ENCODE measurements around the gene BNIPL. TPM values are rescaled to one million over a fixed set of nuclear protein-coding genes. Genes with fewer than 3 reads are reported as not detected.

Gene BNIPL
- total and polyA plus RNA-seq, 2 of the 13 experiments (the other 11 are each of a cell fraction or from before 2014, with no cell fraction given), result 0.40 to 1.1 TPM

- H3K4me1 ChIP-seq (ENCODE audit: insufficient read depth, low read length), result peaks cover 50% of the 10 kb centered on the region
- H3K9me3 ChIP-seq (ENCODE audit: low read length), result no peaks in the 10 kb centered on the region
- DNase-seq (ENCODE audit: low spot score) (peak; percentile 67), FAIRE-seq (no peak), ATAC-seq (peak; percentile 96)
- intact Hi-C loops (cut with micrococcal nuclease; ENCODE audit: unreplicated experiment) (loop anchor here (2.0 kb wide), 1 partner anchor 47 kb away; no protein-coding TSS in a partner anchor), in situ Hi-C loops (cut with HindIII; ENCODE audit: extremely low pct_ligation_motif_present, low pct_unique_long_range_greater_than_20kb) (no loop called here)
- peak within 1 kb of the TSS; percentile 56 for H3K27ac ChIP-seq (ENCODE audit: extremely low read length, insufficient read depth, low read length)
- 0 out of 5 replicates have a peak, but pooled peaks cover 0 to 3% of the 10 kb centered on the region in 2 experiments for H3K27me3 ChIP-seq (ENCODE audit: control insufficient read depth in 1 of 2, insufficient read depth in 2 of 2, low read length in 2 of 2)
- ChIA-PET POLR2A (interaction anchor here (1.2 to 3.6 kb wide), 4 partner anchors 10 to 46 kb away, joined by 3 to 23 read pairs (median 5); partner anchors contain the start of gene C1orf56), CTCF (ENCODE audit: low intra/inter-chr PET ratio, low total read pairs) (interaction anchor here (0.7 kb wide), 1 partner anchor 80 kb away, joined by 3 read pairs; no protein-coding TSS in a partner anchor)
- peak within 1 kb of the TSS; percentile 82 for H3K9ac ChIP-seq (ENCODE audit: insufficient read depth, low read depth, low read length)
- H3K4me2 ChIP-seq (ENCODE audit: low read depth, low read length), result peak within 1 kb of the TSS; percentile 74
- peak within 1 kb of the TSS; percentile 35 for H2AFZ ChIP-seq (ENCODE audit: low read length)
- H4K20me1 ChIP-seq (ENCODE audit: insufficient read depth, low read length), result no peaks in the 10 kb centered on the region
- H3K79me2 ChIP-seq (ENCODE audit: insufficient read depth, low read length), result peaks cover 19% of the 10 kb centered on the region
- H3K4me3 ChIP-seq (replicated peaks in 1 of 3; ENCODE audit: insufficient read depth in 1 of 3, low read depth in 2 of 3, low read length in 3 of 3), result peak within 1 kb of the TSS; percentile 83 to 96 (median 88)
- WGBS (ENCODE audit: low lambda C conversion rate), result under 1% methylated on average over 26 of the region's 58 CpGs
- H3K36me3 ChIP-seq (replicated peaks in 1 of 2; ENCODE audit: control insufficient read depth in 1 of 2, insufficient read depth in 2 of 2, low read length in 2 of 2), result peaks cover 10 to 22% of the 10 kb centered on the region in 2 experiments
- BruUV-seq (replicated peaks), result no TSS peak
- no peak for TF ChIP-seq BRF2 (CRISPR knock-in tag; IDR thresholded peaks at IDR 0.05)
- TF ChIP-seq TSC22D2 (CRISPR knock-in tag; IDR thresholded peaks at IDR 0.05; ENCODE audit: borderline replicate concordance), result no peak
- TF ChIP-seq NR2F6 (IDR thresholded peaks at IDR 0.05), result no peak
- peak; percentile 50; the same call in 1 of the 2 replicates for TF ChIP-seq NR2F6 (CRISPR knock-in tag; IDR thresholded peaks at IDR 0.05)
- TF ChIP-seq ETS1 (CRISPR knock-in tag; IDR thresholded peaks at IDR 0.05), result no peak
- TF ChIP-seq ELF3 (CRISPR knock-in tag; IDR thresholded peaks at IDR 0.05), result peak; percentile 85
- TF ChIP-seq SP5 (CRISPR knock-in tag; IDR thresholded peaks at IDR 0.05; ENCODE audit: borderline replicate concordance, low read depth), result peak; percentile 59
- TF ChIP-seq KAT7 (CRISPR knock-in tag; IDR thresholded peaks at IDR 0.05; ENCODE audit: borderline replicate concordance), result peak; percentile 90; the same call in 1 of the 2 replicates
- no peak for TF ChIP-seq EHMT2 (IDR thresholded peaks at IDR 0.05; ENCODE audit: borderline replicate concordance, low read depth, low read length)
- no peak for TF ChIP-seq FOSL1 (CRISPR knock-in tag; IDR thresholded peaks at IDR 0.05; ENCODE audit: borderline replicate concordance)
- TF ChIP-seq TCF12 (IDR thresholded peaks at IDR 0.05), result no peak
- TF ChIP-seq TCF12 (CRISPR knock-in tag; IDR thresholded peaks at IDR 0.05), result no peak; the same call in 1 of the 2 replicates
- TF ChIP-seq NFYC (CRISPR knock-in tag; IDR thresholded peaks at IDR 0.05), result no peak
- no peak for TF ChIP-seq CREM (IDR thresholded peaks at IDR 0.05)
- no peak for TF ChIP-seq CREM (CRISPR knock-in tag; IDR thresholded peaks at IDR 0.05)
- TF ChIP-seq ZNF704 (CRISPR knock-in tag; IDR thresholded peaks at IDR 0.05; ENCODE audit: borderline replicate concordance), result no peak
- TF ChIP-seq FLYWCH1 (CRISPR knock-in tag; IDR thresholded peaks at IDR 0.05), result no peak
- no peak; the same call in 1 of the 2 replicates for TF ChIP-seq ZNF460 (CRISPR knock-in tag; IDR thresholded peaks at IDR 0.05; ENCODE audit: borderline replicate concordance)
- TF ChIP-seq ZBTB2 (CRISPR knock-in tag; IDR thresholded peaks at IDR 0.05; ENCODE audit: low read depth), result peak; percentile 62; the same call in 1 of the 2 replicates
- no peak; the same call in 1 of the 2 replicates for TF ChIP-seq BRD4 (CRISPR knock-in tag; IDR thresholded peaks at IDR 0.05)
Observed at GRCh38 chr1:151059109-151060006, 23.0 kb downstream of the BNIPL start, which contains the start of gene CDC42SE1. Gene CDC42SE1, minus strand, starts transcription at chr1:151059622. Its CDS starts 3,892 bp downstream, at chr1:151055730.
